Epidermal melanocyte (primary cell): ENCODE results near the gene C1orf146.
"Not testable (repeated sequence)": the region's sequence is repeated elsewhere in the genome, so short reads cannot be mapped to it uniquely, and the experiment has no call there.

Experiments
- DNase-seq: peaks from one replicate; pipeline ENCODE4 v3.0.0; 2011; ENCODE audit warnings: low spot score; ENCODE audit not compliant: insufficient read length

Gene C1orf146

GRCh38 chr1:92217721-92218120 lies at the start of gene C1orf146:
C1orf146 (plus strand) TSS chr1:92217915; CDS start chr1:92231421, 13,506 bp downstream.
- DNase-seq, result no peak

- no peak for DNase-seq
Observed at GRCh38 chr1:92168657-92169056, 49.1 kb upstream of the C1orf146 start.

GRCh38 chr1:92169214-92170005 lies 48.3 kb upstream of the C1orf146 start:
- no peak for DNase-seq

GRCh38 chr1:92184632-92185031 lies 33.1 kb upstream of the C1orf146 start:
- no peak for DNase-seq

- no peak for DNase-seq
Observed at GRCh38 chr1:92186081-92186480, 31.6 kb upstream of the C1orf146 start.

- DNase-seq, result no peak
Observed at GRCh38 chr1:92188436-92189255, 29.1 kb upstream of the C1orf146 start.

- DNase-seq, result no peak
Observed at GRCh38 chr1:92191726-92192125, 26.0 kb upstream of the C1orf146 start.

- no peak for DNase-seq
Observed at GRCh38 chr1:92192246-92192645, 25.5 kb upstream of the C1orf146 start.

- DNase-seq, result no peak
Observed at GRCh38 chr1:92194511-92194910, 23.2 kb upstream of the C1orf146 start.

GRCh38 chr1:92201973-92202372 lies 15.7 kb upstream of the C1orf146 start:
- no peak for DNase-seq

GRCh38 chr1:92203105-92203504 lies 14.6 kb upstream of the C1orf146 start:
- no peak for DNase-seq

GRCh38 chr1:92210701-92211100 lies 7.0 kb upstream of the C1orf146 start:
- DNase-seq, result no peak

- DNase-seq, result no peak
Observed at GRCh38 chr1:92211166-92211565, 6.5 kb upstream of the C1orf146 start.

GRCh38 chr1:92218559-92218958 lies 844 bp downstream of the C1orf146 start:
- DNase-seq, result no peak

- no peak for DNase-seq
Observed at GRCh38 chr1:92219028-92219427, 1.3 kb downstream of the C1orf146 start.

- DNase-seq, result no peak
Observed at GRCh38 chr1:92228401-92228800, 10.7 kb downstream of the C1orf146 start.

GRCh38 chr1:92230736-92231135 lies 13.0 kb downstream of the C1orf146 start:
- DNase-seq, result no peak

- DNase-seq, result no peak
Observed at GRCh38 chr1:92240034-92240433, 22.3 kb downstream of the C1orf146 start.

GRCh38 chr1:92244376-92244775 lies 26.7 kb downstream of the C1orf146 start:
- DNase-seq, result no peak

- not testable (repeated sequence) for DNase-seq
Observed at GRCh38 chr1:92254714-92255113, 37.0 kb downstream of the C1orf146 start.

GRCh38 chr1:92259350-92259749 lies 41.6 kb downstream of the C1orf146 start:
- no peak for DNase-seq

GRCh38 chr1:92262516-92262915 lies 44.8 kb downstream of the C1orf146 start:
- DNase-seq, result no peak

GRCh38 chr1:92273039-92273438 lies 55.3 kb downstream of the C1orf146 start:
- DNase-seq, result no peak
